ENCODE data around the gene ZBTB17.
"Not testable (repeated sequence)": the region's sequence is repeated elsewhere in the genome, so short reads cannot be mapped to it uniquely, and the experiment has no call there.

The ZBTB17 gene

GRCh38 chr1:15896841-15897610 lies 78.9 kb downstream of the ZBTB17 start:
- DNase-seq (ENCODE audit: low read depth in 2 of 2), result not testable (repeated sequence)

- DNase-seq (ENCODE audit: low read depth in 2 of 2), result no peak
Measured at GRCh38 chr1:15895233-15895632, 80.7 kb downstream of the ZBTB17 start.

GRCh38 chr1:15892857-15893599 lies 82.9 kb downstream of the ZBTB17 start:
- DNase-seq (ENCODE audit: low read depth in 2 of 2), result not testable (repeated sequence)
